Activated CD8-positive, alpha-beta T cell treated with anti-CD3 and anti-CD28 coated beads for 36 hours (primary cell): ENCODE data around the gene PHLDB3. TPM values are rescaled to one million over a fixed set of nuclear protein-coding genes. Genes with fewer than 3 reads are reported as not detected.

Source experiments
- ATAC-seq: fragments of 200-7000 bp; cut with Tn5 transposase; one replicate; pipeline ENCODE4 v1.10.0; 2021; ENCODE audit warnings: mild to moderate bottlenecking, moderate library complexity
- CTCF ChIA-PET: fragments of 350-600 bp; sonication (Branson Sonifier 250); formaldehyde crosslinking; loops from one replicate; lab custom pipeline; 2021; ENCODE audit warnings: antibody characterized with exemption; lab: Charles Lee
- POLR2A ChIA-PET: fragments of 350-600 bp; sonication (Branson Sonifier 250); formaldehyde crosslinking; loops from one replicate; lab custom pipeline; 2021; ENCODE audit warnings: antibody characterized with exemption; lab: Charles Lee
- DNase-seq: peaks from one replicate; pipeline ENCODE4 v3.0.0-alpha.2; 2020
- H3K27ac Mint-ChIP-seq: one replicate; pipeline ENCODE4 v1.8.0; 2021; ENCODE audit warnings: mild to moderate bottlenecking, mixed read lengths
- H3K27me3 Mint-ChIP-seq: one replicate; pipeline ENCODE4 v1.8.0; 2021; ENCODE audit warnings: mixed read lengths
- H3K36me3 Mint-ChIP-seq: one replicate; pipeline ENCODE4 v1.8.0; 2021; ENCODE audit warnings: low read depth, mixed read lengths
- H3K4me1 Mint-ChIP-seq: one replicate; pipeline ENCODE4 v1.8.0; 2021; ENCODE audit warnings: low read depth, mixed read lengths
- H3K4me3 Mint-ChIP-seq: one replicate; pipeline ENCODE4 v1.8.0; 2021; ENCODE audit warnings: mild to moderate bottlenecking, moderate library complexity, mixed read lengths
- H3K9me3 Mint-ChIP-seq: one replicate; pipeline ENCODE4 v1.8.0; 2021; ENCODE audit warnings: mixed read lengths
- CTCF ChIP-seq: fragments of 200-600 bp; IDR thresholded peaks from one replicate; pipeline ENCODE4 v1.8.0; 2022; ENCODE audit warnings: antibody characterized with exemption, mild to moderate bottlenecking
- intact Hi-C: fragments of 100-400 bp; cut with micrococcal nuclease; formaldehyde crosslinking; loops from one replicate; pipeline ENCODE4 v1.10.0; 2022
- total RNA-seq, 2 experiments: library from RNA; stranded (reverse); gene quantifications; one replicate each; pipeline ENCODE4 v1.2.3, GENCODE V29; 2021

The PHLDB3 gene
- total RNA-seq, 2 experiments from 2014 or later: 14.7 to 17.5 TPM

GRCh38 chr19:43483281-43483680 lies 21.3 kb downstream of the PHLDB3 start:
- no peaks in the 10 kb centered on the region for H3K27me3 Mint-ChIP-seq
- no peak overlapping the region for H3K27ac Mint-ChIP-seq
- H3K36me3 Mint-ChIP-seq: peaks cover 8% of the 10 kb centered on the region
- no peaks in the 10 kb centered on the region for H3K9me3 Mint-ChIP-seq
- ChIA-PET CTCF (interaction anchor here (0.7 to 1.9 kb wide), 7 partner anchors 7 to 51 kb away, joined by 3 to 8 read pairs (median 3); no protein-coding TSS in a partner anchor), POLR2A (interaction anchor here (0.7 to 1.5 kb wide), 4 partner anchors 10 to 79 kb away, joined by 3 to 6 read pairs (median 4); partner anchors contain the start of gene PHLDB3)
- H3K4me3 Mint-ChIP-seq: no peak overlapping the region
- TF ChIP-seq CTCF: no peak
- intact Hi-C loops: no loop called here
- no peaks in the 10 kb centered on the region for H3K4me1 Mint-ChIP-seq
- ATAC-seq: no peak
- DNase-seq: no peak

- no peak for TF ChIP-seq CTCF
- no peak for ATAC-seq
- H3K27ac Mint-ChIP-seq: no peak overlapping the region
- no peaks in the 10 kb centered on the region for H3K4me1 Mint-ChIP-seq
- no peak overlapping the region for H3K4me3 Mint-ChIP-seq
- POLR2A ChIA-PET: interaction anchor here (0.5 to 1.5 kb wide), 3 partner anchors 9 to 34 kb away, joined by 3 to 6 read pairs (median 3); partner anchors contain the start of gene PHLDB3
- H3K36me3 Mint-ChIP-seq: peaks cover 11% of the 10 kb centered on the region
- CTCF ChIA-PET: interaction anchor here (1.3 kb wide), 1 partner anchor 8 kb away, joined by 3 read pairs; no protein-coding TSS in a partner anchor
- H3K9me3 Mint-ChIP-seq: no peaks in the 10 kb centered on the region
- intact Hi-C loops: no loop called here
- no peaks in the 10 kb centered on the region for H3K27me3 Mint-ChIP-seq
- DNase-seq: no peak
Observed at GRCh38 chr19:43482193-43482592, 22.4 kb downstream of the PHLDB3 start.

- no peaks in the 10 kb centered on the region for H3K4me1 Mint-ChIP-seq
- no peaks in the 10 kb centered on the region for H3K27me3 Mint-ChIP-seq
- TF ChIP-seq CTCF: no peak
- H3K4me3 Mint-ChIP-seq: no peak overlapping the region
- DNase-seq (no peak), ATAC-seq (no peak)
- CTCF ChIA-PET: interaction anchor here (1.3 kb wide), 1 partner anchor 9 kb away, joined by 3 read pairs; no protein-coding TSS in a partner anchor
- H3K9me3 Mint-ChIP-seq: no peaks in the 10 kb centered on the region
- intact Hi-C loops: no loop called here
- POLR2A ChIA-PET: interaction anchor here (1.5 kb wide), 1 partner anchor 8 kb away, joined by 6 read pairs; no protein-coding TSS in a partner anchor
- no peak overlapping the region for H3K27ac Mint-ChIP-seq
- H3K36me3 Mint-ChIP-seq: peaks cover 13% of the 10 kb centered on the region
Observed at GRCh38 chr19:43481701-43482100, 22.8 kb downstream of the PHLDB3 start.

- H3K4me1 Mint-ChIP-seq: peaks cover 3% of the 10 kb centered on the region
- H3K9me3 Mint-ChIP-seq: no peaks in the 10 kb centered on the region
- H3K36me3 Mint-ChIP-seq: peaks cover 12% of the 10 kb centered on the region
- DNase-seq (no peak), ATAC-seq (no peak)
- intact Hi-C loops: no loop called here
- TF ChIP-seq CTCF: no peak
- H3K27me3 Mint-ChIP-seq: no peaks in the 10 kb centered on the region
- H3K4me3 Mint-ChIP-seq: no peak overlapping the region
- ChIA-PET CTCF (interaction anchor here (0.9 to 3.1 kb wide), 5 partner anchors 15 to 75 kb away, joined by 3 to 13 read pairs (median 4); partner anchors contain the start of gene LYPD3), POLR2A (interaction anchor here (1.9 kb wide), 1 partner anchor 23 kb away, joined by 6 read pairs; no protein-coding TSS in a partner anchor)
- no peak overlapping the region for H3K27ac Mint-ChIP-seq
Observed at GRCh38 chr19:43480574-43480973, 24.0 kb downstream of the PHLDB3 start.

- no peak for ATAC-seq
- CTCF ChIA-PET: interaction anchor here (0.6 to 3.1 kb wide), 9 partner anchors 14 to 75 kb away, joined by 3 to 13 read pairs (median 4); partner anchors contain the start of gene LYPD3
- intact Hi-C loops: no loop called here
Observed at GRCh38 chr19:43479961-43480561, 24.5 kb downstream of the PHLDB3 start.

More at GRCh38 chr19:43479961-43480561, 24.5 kb downstream of the PHLDB3 start:
- Mint-ChIP-seq H3K27ac (no peak overlapping the region), H3K4me3 (no peak overlapping the region), H3K27me3 (no peaks in the 10 kb centered on the region), H3K36me3 (peaks cover 15% of the 10 kb centered on the region), H3K9me3 (no peaks in the 10 kb centered on the region), H3K4me1 (peaks cover 8% of the 10 kb centered on the region)
- POLR2A ChIA-PET: interaction anchor here (1.9 kb wide), 1 partner anchor 24 kb away, joined by 6 read pairs; no protein-coding TSS in a partner anchor
- no peak for TF ChIP-seq CTCF
- DNase-seq: no peak
